HPDE6-E6E7 (cell line): ENCODE measurements around the gene PCP4.

Experiments used
- DNase-seq: peaks from one replicate; pipeline ENCODE4 v3.0.0; 2011; ENCODE audit warnings: missing footprints; ENCODE audit errors: extremely low spot score

Gene PCP4

GRCh38 chr21:39972471-39972870, 105.2 kb downstream of the PCP4 start:
- DNase-seq: no peak

- DNase-seq: no peak
Measured at GRCh38 chr21:39972976-39973770, 105.9 kb downstream of the PCP4 start.

- DNase-seq: no peak
Measured at GRCh38 chr21:39976800-39977199, 109.6 kb downstream of the PCP4 start.
